Renal pelvis (tissue), 4 donors: ENCODE results near the gene RACK1. TPM values are rescaled to one million over a fixed set of nuclear protein-coding genes. Genes with fewer than 3 reads are reported as not detected.
"Not testable (repeated sequence)": the region's sequence is repeated elsewhere in the genome, so short reads cannot be mapped to it uniquely, and the experiment has no call there.

Experiments
- DNase-seq: peaks from one replicate; pipeline ENCODE4 v3.0.0-alpha.2; 2013
- polyA plus RNA-seq, 3 donors: library from polyadenylated mRNA; unstranded; fragments of 120-200 nt; gene quantifications; one replicate each; pipeline ENCODE4 v1.2.1, GENCODE V29; 2013; ENCODE audit not compliant: insufficient read length in 3 of 3

RACK1 gene
- polyA plus RNA-seq, 3 donors, result 2,611 to 3,136 (median 2,727) TPM

- DNase-seq, result not testable (repeated sequence)
Measured at GRCh38 chr5:181273433-181273744, 29.7 kb upstream of the RACK1 start.

GRCh38 chr5:181271081-181271480 is 27.4 kb upstream of the RACK1 start:
- no peak for DNase-seq

- DNase-seq, result not testable (repeated sequence)
Measured at GRCh38 chr5:181267907-181268306, 24.2 kb upstream of the RACK1 start.

GRCh38 chr5:181267291-181267904 is 23.7 kb upstream of the RACK1 start:
- DNase-seq, result not testable (repeated sequence)

- no peak for DNase-seq
Measured at GRCh38 chr5:181265092-181265671, 21.5 kb upstream of the RACK1 start.

GRCh38 chr5:181263633-181264032 is 19.9 kb upstream of the RACK1 start:
- DNase-seq, result no peak

- DNase-seq, result peak; percentile 67
Measured at GRCh38 chr5:181261320-181262049, 17.8 kb upstream of the RACK1 start.

GRCh38 chr5:181260720-181261319 is 17.1 kb upstream of the RACK1 start, which contains the start of gene TRIM52:
Gene TRIM52 (minus strand): TSS chr5:181261143. CDS start chr5:181260813, 330 bp downstream.
- DNase-seq, result peak; percentile 92

- DNase-seq, result no peak
Measured at GRCh38 chr5:181259974-181260719, 16.4 kb upstream of the RACK1 start.

GRCh38 chr5:181259283-181259682 is 15.6 kb upstream of the RACK1 start:
- DNase-seq, result no peak

- no peak for DNase-seq
Measured at GRCh38 chr5:181258576-181258975, 14.9 kb upstream of the RACK1 start.

GRCh38 chr5:181255836-181256578 is 12.3 kb upstream of the RACK1 start:
- DNase-seq, result no peak

- no peak for DNase-seq
Measured at GRCh38 chr5:181255276-181255675, 11.6 kb upstream of the RACK1 start.

GRCh38 chr5:181248277-181248676 is 4.6 kb upstream of the RACK1 start:
- DNase-seq, result no peak

GRCh38 chr5:181246276-181247049 is 2.8 kb upstream of the RACK1 start:
- peak; percentile 87 for DNase-seq

- no peak for DNase-seq
Measured at GRCh38 chr5:181245427-181246275, 1.9 kb upstream of the RACK1 start.

GRCh38 chr5:181243018-181243563 is 615 bp downstream of the RACK1 start:
- DNase-seq, result no peak

- DNase-seq, result no peak
Measured at GRCh38 chr5:181242031-181242451, 1.7 kb downstream of the RACK1 start.

GRCh38 chr5:181241393-181241975 is 2.2 kb downstream of the RACK1 start:
- no peak for DNase-seq
